ENCODE measurements around the gene MAIP1. TPM values are rescaled to one million over a fixed set of nuclear protein-coding genes. Genes with fewer than 3 reads are reported as not detected.

MAIP1 gene
- total RNA-seq, 1 experiment from 2014 or later = 32.3 TPM

- Histone ChIP-seq H3K79me2 (ENCODE audit: insufficient read depth, low read length) (no peaks in the 10 kb centered on the region), H2BK15ac (ENCODE audit: low read depth, low read length) (no peak overlapping the region), H2AK5ac (ENCODE audit: insufficient read length, low read length) (no peak overlapping the region), H3K27ac (ENCODE audit: insufficient read length, low read depth, low read length) (no peak overlapping the region), H4K8ac (replicated peaks; ENCODE audit: insufficient read length, low read depth, low read length) (no peak overlapping the region), H3K9me3 (ENCODE audit: control insufficient read depth, low read depth, low read length) (no peaks in the 10 kb centered on the region), H3K9ac (ENCODE audit: extremely low read depth, insufficient read length, low read length) (no peak overlapping the region), H2BK20ac (ENCODE audit: low read depth, low read length, poor library complexity, severe bottlenecking) (no peak overlapping the region), H3K23ac (ENCODE audit: insufficient read length, low read depth, low read length) (no peak overlapping the region), H4K20me1 (ENCODE audit: control insufficient read depth, insufficient read depth, insufficient read length) (no peaks in the 10 kb centered on the region), H3K4ac (ENCODE audit: low read depth, low read length) (no peak overlapping the region), H2AFZ (ENCODE audit: low read length) (no peak overlapping the region), H2BK12ac (ENCODE audit: insufficient read length, low read depth, low read length) (no peak overlapping the region), H3K27me3 (ENCODE audit: insufficient read depth, low read length) (no peaks in the 10 kb centered on the region), H3K4me2 (ENCODE audit: insufficient read depth, insufficient read length, low read length) (no peak overlapping the region), H3K14ac (ENCODE audit: insufficient read depth, low read length) (no peak overlapping the region), H3K23me2 (ENCODE audit: insufficient read length, low read depth, low read length, poor library complexity, severe bottlenecking) (no peaks in the 10 kb centered on the region), H3K79me1 (ENCODE audit: insufficient read depth, low read depth, low read length, poor library complexity, severe bottlenecking) (no peaks in the 10 kb centered on the region), H3T11ph (ENCODE audit: low read length) (no peak overlapping the region), H4K91ac (ENCODE audit: insufficient read length, low read depth, low read length) (no peak overlapping the region), H4K5ac (ENCODE audit: insufficient read length, low read depth, low read length) (no peak overlapping the region), H3K18ac (ENCODE audit: insufficient read length, low read depth, low read length) (no peak overlapping the region), H3K56ac (ENCODE audit: insufficient read length, low read depth, low read length) (no peak overlapping the region), H3K4me1 (ENCODE audit: insufficient read depth, low read length) (peaks cover 10% of the 10 kb centered on the region; the same call in 1 of the 2 replicates), H2BK5ac (ENCODE audit: insufficient read length, low read length) (no peak overlapping the region), H2BK120ac (ENCODE audit: low read depth, low read length, poor library complexity, severe bottlenecking) (no peak overlapping the region)
- no peak for TF ChIP-seq CTCF (conservative IDR thresholded peaks at IDR 0.05)
- Mint-ChIP-seq H3K9me3 (0 out of 5 replicates have a peak, but pooled peaks cover 0 to 1% of the 10 kb centered on the region in 2 experiments), H3K4me1 (peaks cover 12 to 16% of the 10 kb centered on the region in 2 experiments), H3K36me3 (ENCODE audit: insufficient read depth in 1 of 3, low read depth in 3 of 3) (no peaks in the 10 kb centered on the region), H3K4me3 (no peak overlapping the region), H3K27ac (no peak overlapping the region), H3K27me3 (ENCODE audit: low read depth) (no peaks in the 10 kb centered on the region; the same call in 1 of the 2 replicates)
- no peak for DNase-seq
- WGBS (ENCODE audit: extremely low coverage, insufficient read length, low lambda C conversion rate) = no CpG with 5 or more reads among the region's 4 CpGs
Measured at GRCh38 chr2:199999166-199999565, 43.8 kb downstream of the MAIP1 start.
